GM12801 (cell line): ENCODE results near the gene PLEKHG2.

Source experiments
- CTCF ChIP-seq: IDR thresholded peaks from one replicate; pipeline ENCODE4 v1.5.1; 2011; ENCODE audit warnings: control low read depth; ENCODE audit not compliant: insufficient read length; ENCODE audit errors: extremely low read depth

Gene PLEKHG2

GRCh38 chr19:39446365-39447084 is 34.1 kb downstream of the PLEKHG2 start:
- no peak for TF ChIP-seq CTCF

GRCh38 chr19:39448271-39448670 is 35.8 kb downstream of the PLEKHG2 start:
- TF ChIP-seq CTCF, result no peak

- no peak for TF ChIP-seq CTCF
Observed at GRCh38 chr19:39449116-39449797, 36.8 kb downstream of the PLEKHG2 start.

- TF ChIP-seq CTCF, result no peak
Observed at GRCh38 chr19:39463403-39463802, 50.9 kb downstream of the PLEKHG2 start.

GRCh38 chr19:39465956-39466747 is 53.7 kb downstream of the PLEKHG2 start:
- no peak for TF ChIP-seq CTCF

GRCh38 chr19:39467941-39468340 is 55.5 kb downstream of the PLEKHG2 start:
- no peak for TF ChIP-seq CTCF

- TF ChIP-seq CTCF, result no peak
Observed at GRCh38 chr19:39469036-39469435, 56.6 kb downstream of the PLEKHG2 start.
